Heart right ventricle (tissue), 16 donors: Measurements from ENCODE around the gene SSC5D. TPM values are rescaled to one million over a fixed set of nuclear protein-coding genes. Genes with fewer than 3 reads are reported as not detected.

Experiments
- ATAC-seq, 8 donors: fragments of 200-7000 bp; cut with Tn5 transposase; one replicate each; pipeline ENCODE4 v1.9.1; 2020; ENCODE audit warnings: mild to moderate bottlenecking in 8 of 8, moderate library complexity in 8 of 8, moderate number of reproducible peaks in 1 of 8
- DNase-seq, 2 donors: peaks; one replicate each; pipeline ENCODE4 v3.0.0-alpha.2; 2020
- H3K27ac ChIP-seq, 10 donors: fragments of 200-600 bp; sonication (generic) in 2 of 10; one replicate each; pipeline versions ENCODE4 v1.5.0 to v1.8.0; 2020 to 2022; ENCODE audit warnings: mild to moderate bottlenecking in 3 of 10
- H3K27me3 ChIP-seq, 7 donors: fragments of 200-600 bp; one replicate each; pipeline ENCODE4 v1.8.0; 2021 to 2022; ENCODE audit warnings: mild to moderate bottlenecking in 2 of 7
- H3K36me3 ChIP-seq, 9 donors: fragments of 200-600 bp; sonication (generic) in 1 of 9; one replicate each; pipeline versions ENCODE4 v1.5.0 to v1.8.0; 2020 to 2022; ENCODE audit warnings: mild to moderate bottlenecking in 2 of 9
- H3K4me1 ChIP-seq, 9 donors: fragments of 200-600 bp; sonication (generic) in 1 of 9; one replicate each; pipeline versions ENCODE4 v1.5.0 to v1.8.0; 2020 to 2022; ENCODE audit warnings: mild to moderate bottlenecking in 4 of 9
- H3K4me3 ChIP-seq, 10 donors: fragments of 200-600 bp; sonication (generic) in 2 of 10; one replicate each; pipeline versions ENCODE4 v1.5.0 to v1.8.0; 2020 to 2022; ENCODE audit warnings: mild to moderate bottlenecking in 7 of 10, moderate library complexity in 2 of 10
- H3K9me3 ChIP-seq, 11 donors: fragments of 200-600 bp in 10 of 11; sonication (generic) in 2 of 11; one replicate each; pipeline versions ENCODE4 v1.5.0 to v1.8.0; 2013 to 2022; ENCODE audit warnings: mild to moderate bottlenecking in 2 of 11, control low read depth in 1 of 11, moderate library complexity in 1 of 11
- WGBS, 2 donors: extraction: QIAGEN DNeasy Blood & Tissue Kit; methylation state at CpG; one replicate each; pipeline ENCODE4 v1.1.7; 2013; ENCODE audit warnings: inconsistent platforms in 1 of 2; 5-methylcytosine and 5-hydroxymethylcytosine counted together
- intact Hi-C, 10 donors: fragments of 100-400 bp; cut with DNase I; formaldehyde crosslinking; loops; one replicate each; pipeline versions ENCODE4 v1.11.1 to v1.14.2; 2022
- polyA plus RNA-seq, 2 donors: library from polyadenylated mRNA; stranded (reverse); fragments of 200-250 nt; gene quantifications; one replicate each; pipeline ENCODE4 v1.2.3, GENCODE V29; 2013
- total RNA-seq, 10 donors: library from RNA; stranded (reverse); fragmentation: NEBNext Ultra II Directional in 3 of 10; extraction: Animal tissue kit (Norgen Biotek cat#: 25700) in 3 of 10; gene quantifications; one replicate each; pipeline versions ENCODE4 v1.2.1 to v1.2.4, GENCODE V29; 2021 to 2023
- TF ChIP-seq, protein P1 (sequence below), 9 donors: fragments of 200-600 bp; sonication (generic) in 2 of 9; IDR thresholded peaks; one replicate each; pipeline versions ENCODE4 v1.5.0 to v1.8.0; 2021 to 2022; ENCODE audit warnings: antibody characterized with exemption in 9 of 9, mild to moderate bottlenecking in 5 of 9, moderate library complexity in 1 of 9
- donor health status: Arrhythmogenic right ventricular cardiomyopathy.
- donor health status: ischemic (EF 13 %, LVEDD 7.1; RV severe dilation, severe dysfunction).
- donor health status: healthy with polysubstance abuse.
- donor health status: DM: no; HTN: yes; CAD: no.
- donor health status: DM: no; HTN: no; CAD: no.
- donor health status: ischemic (EF 25% LVEDD 6.9; RV normal size, moderate dysfunction).
- donor health status: ischemic (EF 25% LVEDD 5.7; RV mildly dilated, moderate dysfunction).
- donor health status: healthy.
- donor health status: DM: yes; HTN: yes; CAD: no.
- donor health status: Ischemic cardiomyopathy.
- donor health status: ischemic (EF 35%, LVEDD 5.7; RV mildly dilated, moderate dysfunction).
- donor health status: nonischemic (EF 11% LVEDD 7.7; RV severe dilation, severe dysfunction).
- donor health status: DM: yes; HTN: yes; CAD: no.
- donor health status: PGD.
- donor health status: ischemic (EF 29% LVEDD 5.4; RV normal size, mild dysfunction).
- donor health status: nonischemic (EF 23%, LVEDD 6.1; RV moderate dilation, normal function).

Gene SSC5D
- total and polyA plus RNA-seq, 12 donors: 0.72 to 6.5 (median 3.6) TPM

- 18 to 22% methylated on average over 11 of the region's 11 CpGs for WGBS, 2 donors
- DNase-seq (peak; percentile 47 to 63), ATAC-seq (peak; percentile 64 to 94 (median 79))
- H3K27ac ChIP-seq: peak overlapping the region; percentile 83 to 93 (median 90)
- H3K36me3 ChIP-seq: no peaks in the 10 kb centered on the region
- peak overlapping the region in 9 of 10 donors; percentile 19 to 38 (median 26) for H3K4me3 ChIP-seq
- no peaks in the 10 kb centered on the region for H3K9me3 ChIP-seq
- intact Hi-C loops: loop anchor here in 5 of 10 donors (2.0 to 5.0 kb wide), 4 partner anchors 35 to 51 kb away; partner anchors contain the start of genes FIZ1 (in 1 of the 5) and ZNF579 (in 1 of the 5)
- H3K4me1 ChIP-seq: peaks cover 17 to 51% (median 40%) of the 10 kb centered on the region in 9 donors
- TF ChIP-seq, protein P1, sequence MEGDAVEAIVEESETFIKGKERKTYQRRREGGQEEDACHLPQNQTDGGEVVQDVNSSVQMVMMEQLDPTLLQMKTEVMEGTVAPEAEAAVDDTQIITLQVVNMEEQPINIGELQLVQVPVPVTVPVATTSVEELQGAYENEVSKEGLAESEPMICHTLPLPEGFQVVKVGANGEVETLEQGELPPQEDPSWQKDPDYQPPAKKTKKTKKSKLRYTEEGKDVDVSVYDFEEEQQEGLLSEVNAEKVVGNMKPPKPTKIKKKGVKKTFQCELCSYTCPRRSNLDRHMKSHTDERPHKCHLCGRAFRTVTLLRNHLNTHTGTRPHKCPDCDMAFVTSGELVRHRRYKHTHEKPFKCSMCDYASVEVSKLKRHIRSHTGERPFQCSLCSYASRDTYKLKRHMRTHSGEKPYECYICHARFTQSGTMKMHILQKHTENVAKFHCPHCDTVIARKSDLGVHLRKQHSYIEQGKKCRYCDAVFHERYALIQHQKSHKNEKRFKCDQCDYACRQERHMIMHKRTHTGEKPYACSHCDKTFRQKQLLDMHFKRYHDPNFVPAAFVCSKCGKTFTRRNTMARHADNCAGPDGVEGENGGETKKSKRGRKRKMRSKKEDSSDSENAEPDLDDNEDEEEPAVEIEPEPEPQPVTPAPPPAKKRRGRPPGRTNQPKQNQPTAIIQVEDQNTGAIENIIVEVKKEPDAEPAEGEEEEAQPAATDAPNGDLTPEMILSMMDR (IDR thresholded peaks at IDR 0.05): no peak
- H3K27me3 ChIP-seq: peaks cover 0 to 7% (median 0%) of the 10 kb centered on the region in 7 donors
Measured at GRCh38 chr19:55546011-55546410, 57.8 kb downstream of the SSC5D start.

DNA sequence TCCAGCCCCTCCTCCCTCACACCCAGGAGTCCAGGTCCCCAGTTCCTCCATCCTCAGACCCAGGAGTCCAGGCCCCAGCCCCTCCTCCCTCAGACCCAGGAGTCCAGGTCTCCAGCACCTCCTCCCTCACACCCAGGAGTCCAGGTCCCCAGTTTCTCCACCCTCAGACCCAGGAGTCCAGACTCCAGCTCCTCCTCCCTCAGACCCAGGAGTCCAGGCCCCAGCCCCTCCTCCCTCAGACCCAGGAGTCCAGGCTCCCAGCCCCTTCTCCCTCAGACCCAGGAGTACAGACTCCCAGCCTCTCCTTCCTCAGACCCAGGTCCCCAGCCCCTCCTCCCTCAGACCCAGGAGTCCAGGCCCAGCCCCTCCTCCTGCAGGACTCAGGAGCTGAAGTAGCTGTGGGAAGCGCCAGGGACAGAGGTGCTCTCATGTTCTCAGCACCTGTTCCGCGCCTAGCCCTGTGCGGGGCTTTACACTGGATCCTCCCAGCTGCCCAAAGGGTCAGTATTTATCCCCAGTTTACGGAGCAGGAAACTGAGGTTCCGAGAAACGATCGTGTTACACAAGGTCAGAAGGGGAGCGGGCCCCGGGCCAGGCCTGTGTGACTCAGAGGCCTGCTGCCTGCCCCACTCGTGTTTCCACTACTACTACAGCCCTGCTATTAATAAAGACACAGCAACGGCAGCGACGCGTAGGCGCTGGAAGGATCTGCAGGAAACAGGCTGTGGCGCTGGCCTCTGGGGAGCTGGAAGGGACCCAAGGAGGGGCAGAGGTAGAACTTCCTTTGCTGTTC, 58.8 kb downstream of the SSC5D start:
- Histone ChIP-seq H3K4me1 (peaks cover 17 to 51% (median 40%) of the 10 kb centered on the region in 9 donors), H3K27ac (peak overlapping the region; percentile 77 to 93 (median 87)), H3K27me3 (peaks cover 0 to 7% (median 0%) of the 10 kb centered on the region in 7 donors), H3K9me3 (no peaks in the 10 kb centered on the region), H3K4me3 (peak overlapping the region in 1 of 10 donors; percentile 10), H3K36me3 (no peaks in the 10 kb centered on the region)
- intact Hi-C loops: loop anchor here in 5 of 10 donors (1.0 to 5.0 kb wide), 6 partner anchors 16 to 52 kb away; partner anchors contain the start of genes FIZ1 (in 2 of the 5) and ZNF579 (in 1 of the 5)
- TF ChIP-seq, protein P1 (IDR thresholded peaks at IDR 0.05): peak in 1 of 9 donors; percentile 3
- 14 to 21% methylated on average over 17 of the region's 17 CpGs for WGBS, 2 donors
- ATAC-seq (peak; percentile 82 to 95 (median 88)), DNase-seq (peak; percentile 87 to 91)

DNA sequence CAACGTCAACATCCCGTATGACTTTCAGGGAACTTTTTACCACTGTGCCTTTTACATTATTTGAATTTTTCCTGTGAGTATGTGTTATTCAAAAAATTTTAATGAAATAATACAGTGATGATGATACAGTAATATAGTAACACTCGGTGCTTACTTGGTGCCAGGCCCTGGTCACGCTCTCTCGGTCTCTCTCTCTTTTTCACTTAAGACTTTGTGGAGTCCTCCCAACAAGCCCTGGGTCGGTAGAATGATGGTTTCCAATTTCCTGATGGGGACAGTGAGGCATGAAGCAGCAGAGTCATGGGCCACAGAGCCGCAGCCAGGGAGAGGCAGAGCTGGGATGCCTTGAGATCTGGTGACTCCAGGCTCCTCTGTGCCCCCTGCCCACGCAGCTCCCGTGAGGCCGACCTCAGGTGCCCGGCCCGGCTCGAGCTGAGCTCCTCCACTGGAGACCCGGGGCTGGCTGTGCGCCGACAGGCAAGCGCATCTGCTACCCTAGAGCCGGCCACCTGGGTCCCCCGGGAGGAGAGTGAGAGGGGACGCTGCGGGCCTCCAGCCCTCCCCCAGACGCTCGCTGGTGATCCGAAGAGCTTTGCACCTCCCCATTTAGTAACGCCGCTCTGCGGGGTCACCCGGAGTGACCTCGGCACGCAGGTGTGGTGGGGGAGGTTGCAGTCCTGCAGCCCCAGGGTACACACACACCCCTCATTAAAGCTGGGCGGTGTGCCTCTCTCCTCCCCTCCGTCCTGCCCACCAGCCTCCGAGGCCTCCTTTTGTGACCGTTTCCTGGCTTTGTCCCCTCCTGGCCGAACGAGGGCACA, 61.5 kb downstream of the SSC5D start:
- 17% methylated on average over 36 of the region's 36 CpGs for WGBS, 2 donors
- peak overlapping the region in 7 of 10 donors; percentile 24 to 51 (median 42) for H3K4me3 ChIP-seq
- peaks cover 17 to 52% (median 40%) of the 10 kb centered on the region in 9 donors for H3K4me1 ChIP-seq
- ATAC-seq (peak in 2 of 8 donors; percentile 22 to 23), DNase-seq (no peak)
- TF ChIP-seq, protein P1 (IDR thresholded peaks at IDR 0.05): peak in 3 of 9 donors; percentile 6 to 30 (median 27)
- intact Hi-C loops: loop anchor here in 3 of 10 donors (5.0 kb wide), 2 partner anchors 38 to 48 kb away; partner anchors contain the start of gene FIZ1 (in 1 of the 3)
- H3K9me3 ChIP-seq: no peaks in the 10 kb centered on the region
- H3K36me3 ChIP-seq: no peaks in the 10 kb centered on the region
- H3K27me3 ChIP-seq: peaks cover 0 to 7% (median 0%) of the 10 kb centered on the region in 7 donors
- H3K27ac ChIP-seq: peak overlapping the region in 9 of 10 donors; percentile 62 to 77 (median 69)

GRCh38 chr19:55550321-55550650, 62.0 kb downstream of the SSC5D start:
- intact Hi-C loops: no loop called here
- Histone ChIP-seq H3K4me3 (peak overlapping the region in 4 of 10 donors; percentile 42 to 51 (median 46)), H3K36me3 (no peaks in the 10 kb centered on the region), H3K27me3 (peaks cover 0 to 7% (median 0%) of the 10 kb centered on the region in 7 donors), H3K27ac (peak overlapping the region in 6 of 10 donors; percentile 62 to 77 (median 66)), H3K9me3 (no peaks in the 10 kb centered on the region), H3K4me1 (peaks cover 15 to 48% (median 34%) of the 10 kb centered on the region in 9 donors)
- DNase-seq: no peak
- TF ChIP-seq, protein P1 (IDR thresholded peaks at IDR 0.05): peak in 2 of 9 donors; percentile 1 to 33
- ATAC-seq: no peak
- 46 to 53% methylated on average over 7 of the region's 7 CpGs for WGBS, 2 donors
